ENCODE measurements around the gene ZNF773.
A peak's percentile ranks its signal among the peaks of the same experiment; 100 is the strongest.
"Not testable (repeated sequence)": the region's sequence is repeated elsewhere in the genome, so short reads cannot be mapped to it uniquely, and the experiment has no call there.

ZNF773 gene

GRCh38 chr19:57499680-57500395 lies at the start of gene ZNF773:
Gene ZNF773 (plus strand): TSS chr19:57499938. CDS start chr19:57500081, 143 bp downstream.
- H4K20me1 ChIP-seq (ENCODE audit: insufficient read depth, low read length); H3K4me1 ChIP-seq (ENCODE audit: low read length); H3K9me3 ChIP-seq (ENCODE audit: insufficient read depth, low read length); H3K27me3 ChIP-seq (ENCODE audit: low read depth, low read length); H2AFZ ChIP-seq (ENCODE audit: low read depth, low read length): not testable (repeated sequence)
- H3K9ac ChIP-seq (ENCODE audit: low read length), result peak within 1 kb of the TSS; percentile 78
- peak within 1 kb of the TSS; percentile 80 for H3K4me3 ChIP-seq (ENCODE audit: low read length)
- peak within 1 kb of the TSS; percentile 80 for H3K4me2 ChIP-seq (ENCODE audit: low read length)
- peak within 1 kb of the TSS; percentile 29; the same call in 1 of the 2 replicates for H3K27ac ChIP-seq (ENCODE audit: low read length)
- H3K36me3 ChIP-seq (replicated peaks; ENCODE audit: low read depth, low read length), result peaks cover 40% of the 10 kb centered on the region
- H3K79me2 ChIP-seq (ENCODE audit: low read length), result peaks cover 33% of the 10 kb centered on the region

DNA sequence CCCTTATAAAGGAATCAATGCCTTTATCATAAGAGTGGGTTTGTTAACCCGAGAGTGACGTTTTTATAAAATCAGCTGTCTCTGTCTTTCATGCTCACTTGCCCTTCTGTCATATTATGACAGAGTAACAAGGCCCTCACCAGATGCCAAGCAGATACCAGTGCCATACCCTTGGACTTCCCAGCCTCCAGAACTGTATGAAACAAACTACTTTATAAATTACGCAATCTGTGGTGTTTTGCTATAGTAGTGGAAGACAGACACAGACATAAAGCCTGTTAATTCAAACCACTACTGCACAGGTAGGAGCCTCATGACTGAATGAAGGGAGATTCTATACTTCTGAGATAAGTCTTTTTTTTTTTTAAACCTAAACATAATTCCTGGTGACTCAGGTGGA lies 47.4 kb upstream of the ZNF773 start:
- H2AFZ ChIP-seq (ENCODE audit: low read depth, low read length), result no peak overlapping the region
- H3K79me2 ChIP-seq (ENCODE audit: low read length), result no peaks in the 10 kb centered on the region; the same call in none of the 2 replicates
- no peaks in the 10 kb centered on the region for H3K27me3 ChIP-seq (ENCODE audit: low read depth, low read length)
- H3K4me2 ChIP-seq (ENCODE audit: low read length), result no peak overlapping the region
- no peaks in the 10 kb centered on the region for H4K20me1 ChIP-seq (ENCODE audit: insufficient read depth, low read length)
- no peak overlapping the region for H3K27ac ChIP-seq (ENCODE audit: low read length)
- H3K9ac ChIP-seq (ENCODE audit: low read length), result no peak overlapping the region
- H3K9me3 ChIP-seq (ENCODE audit: insufficient read depth, low read length), result no peaks in the 10 kb centered on the region
- no peak overlapping the region for H3K4me3 ChIP-seq (ENCODE audit: low read length)
- H3K36me3 ChIP-seq (replicated peaks; ENCODE audit: low read depth, low read length), result peaks cover 18% of the 10 kb centered on the region
- no peak for TF ChIP-seq EZH2phosphoT487 (IDR thresholded peaks at IDR 0.05; ENCODE audit: low read depth)
- TF ChIP-seq CTCF (IDR thresholded peaks at IDR 0.05; ENCODE audit: low read depth, low read length), result no peak
- no peaks in the 10 kb centered on the region for H3K4me1 ChIP-seq (ENCODE audit: low read length)

DNA sequence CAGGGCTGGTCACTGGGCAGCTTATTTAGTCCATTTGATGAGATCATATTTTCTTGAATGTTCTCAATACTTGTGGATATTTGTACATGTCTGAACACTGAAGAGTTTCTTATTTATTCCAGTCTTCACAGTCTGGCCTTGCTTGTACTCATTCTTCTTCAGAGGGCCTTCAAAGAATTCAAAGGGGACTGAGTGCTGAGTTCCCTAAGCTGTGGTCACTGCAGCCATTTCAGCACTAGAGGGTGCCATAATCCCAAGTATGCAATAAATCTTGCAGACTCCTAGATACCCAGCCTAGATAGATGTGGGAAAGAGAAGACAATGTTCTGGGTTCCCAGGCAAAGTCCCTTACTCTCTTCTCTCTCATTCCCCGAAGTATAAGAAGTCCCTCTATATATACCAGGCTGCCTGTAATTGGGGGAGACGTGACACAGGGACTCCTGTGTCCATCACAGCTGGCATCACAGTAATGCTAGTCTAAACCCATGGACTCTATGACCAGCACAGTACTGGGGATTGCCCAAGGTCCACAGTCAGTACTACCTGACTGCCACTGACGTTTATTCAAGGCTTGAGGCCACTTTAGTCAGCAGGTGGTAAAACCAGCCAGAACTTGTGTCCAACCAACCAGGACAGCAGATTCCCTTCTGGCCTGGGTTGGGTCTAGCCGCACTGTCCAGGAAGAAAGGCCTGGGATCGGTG lies 33.9 kb upstream of the ZNF773 start:
- Histone ChIP-seq H3K9me3 (ENCODE audit: insufficient read depth, low read length) (peaks cover 13% of the 10 kb centered on the region; the same call in 1 of the 2 replicates), H3K27ac (ENCODE audit: low read length) (no peak overlapping the region)

DNA sequence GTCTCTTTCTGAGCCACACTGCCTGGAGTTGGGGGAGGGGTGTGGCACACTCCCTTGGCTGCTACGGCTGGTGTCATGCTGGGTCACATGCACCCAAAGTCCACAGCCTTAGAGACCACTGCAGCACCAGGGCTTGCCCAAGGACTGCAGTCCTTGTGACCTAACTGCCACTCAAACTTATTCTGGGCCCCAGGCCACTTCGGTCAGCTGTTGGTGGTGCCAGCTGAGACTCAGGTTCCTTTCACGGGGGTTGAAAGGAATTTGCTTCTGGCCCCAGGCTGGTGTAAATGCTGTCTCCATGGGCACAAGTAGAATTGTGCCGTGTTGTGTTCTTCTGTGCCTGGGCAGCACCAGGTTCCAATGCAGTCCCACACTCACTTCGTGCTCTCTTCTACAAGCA lies 33.2 kb upstream of the ZNF773 start:
- Histone ChIP-seq H3K27me3 (ENCODE audit: low read depth, low read length) (no peaks in the 10 kb centered on the region), H3K9ac (ENCODE audit: low read length) (no peak overlapping the region), H3K4me1 (ENCODE audit: low read length) (no peaks in the 10 kb centered on the region), H2AFZ (ENCODE audit: low read depth, low read length) (no peak overlapping the region), H3K27ac (ENCODE audit: low read length) (no peak overlapping the region), H3K4me3 (ENCODE audit: low read length) (no peak overlapping the region), H3K79me2 (ENCODE audit: low read length) (0 out of 2 replicates have a peak, but pooled peaks cover 4% of the 10 kb centered on the region), H4K20me1 (ENCODE audit: insufficient read depth, low read length) (no peaks in the 10 kb centered on the region), H3K4me2 (ENCODE audit: low read length) (no peak overlapping the region), H3K36me3 (replicated peaks; ENCODE audit: low read depth, low read length) (peaks cover 26% of the 10 kb centered on the region), H3K9me3 (ENCODE audit: insufficient read depth, low read length) (peaks cover 17% of the 10 kb centered on the region; the same call in 1 of the 2 replicates)
- no peak for TF ChIP-seq EZH2phosphoT487 (IDR thresholded peaks at IDR 0.05; ENCODE audit: low read depth)

More for the DNA sequence above, 33.9 kb upstream of the ZNF773 start:
- Histone ChIP-seq H3K4me3 (ENCODE audit: low read length) (no peak overlapping the region), H3K79me2 (ENCODE audit: low read length) (0 out of 2 replicates have a peak, but pooled peaks cover 4% of the 10 kb centered on the region), H3K9ac (ENCODE audit: low read length) (no peak overlapping the region), H3K36me3 (replicated peaks; ENCODE audit: low read depth, low read length) (peaks cover 20% of the 10 kb centered on the region), H2AFZ (ENCODE audit: low read depth, low read length) (no peak overlapping the region), H3K27me3 (ENCODE audit: low read depth, low read length) (no peaks in the 10 kb centered on the region), H4K20me1 (ENCODE audit: insufficient read depth, low read length) (no peaks in the 10 kb centered on the region), H3K4me1 (ENCODE audit: low read length) (no peaks in the 10 kb centered on the region), H3K4me2 (ENCODE audit: low read length) (no peak overlapping the region)
- TF ChIP-seq EZH2phosphoT487 (IDR thresholded peaks at IDR 0.05; ENCODE audit: low read depth), result no peak
- peak; percentile 91 for TF ChIP-seq CTCF (IDR thresholded peaks at IDR 0.05; ENCODE audit: low read depth, low read length)

DNA sequence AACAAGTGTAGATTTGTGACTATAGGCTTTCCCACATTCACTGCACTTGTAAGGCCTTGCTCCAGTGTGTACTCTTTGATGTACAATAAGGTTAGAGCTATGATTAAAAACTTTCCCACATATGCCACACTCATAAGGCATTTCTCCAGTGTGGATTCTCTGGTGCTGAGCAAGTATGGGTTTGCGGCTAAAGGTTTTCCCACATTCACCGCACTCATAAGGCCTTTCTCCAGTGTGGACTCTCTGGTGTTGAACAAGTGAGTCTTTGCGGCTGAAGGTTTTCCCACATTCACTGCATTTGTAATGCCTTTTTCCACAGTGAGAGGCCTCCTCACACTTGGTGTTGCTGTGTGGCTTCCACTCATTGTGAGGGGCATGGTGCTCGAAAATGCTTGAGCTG lies 26.1 kb upstream of the ZNF773 start:
- Histone ChIP-seq H3K36me3 (replicated peaks; ENCODE audit: low read depth, low read length) (peaks cover 77% of the 10 kb centered on the region), H4K20me1 (ENCODE audit: insufficient read depth, low read length) (no peaks in the 10 kb centered on the region), H3K9ac (ENCODE audit: low read length) (no peak overlapping the region), H2AFZ (ENCODE audit: low read depth, low read length) (no peak overlapping the region), H3K4me3 (ENCODE audit: low read length) (no peak overlapping the region), H3K9me3 (ENCODE audit: insufficient read depth, low read length) (peaks cover 49% of the 10 kb centered on the region), H3K79me2 (ENCODE audit: low read length) (peaks cover 21% of the 10 kb centered on the region), H3K27me3 (ENCODE audit: low read depth, low read length) (no peaks in the 10 kb centered on the region), H3K4me1 (ENCODE audit: low read length) (peaks cover 10% of the 10 kb centered on the region; the same call in 1 of the 2 replicates), H3K4me2 (ENCODE audit: low read length) (no peak overlapping the region), H3K27ac (ENCODE audit: low read length) (no peak overlapping the region)
- no peak for TF ChIP-seq CTCF (IDR thresholded peaks at IDR 0.05; ENCODE audit: low read depth, low read length)
- TF ChIP-seq EZH2phosphoT487 (IDR thresholded peaks at IDR 0.05; ENCODE audit: low read depth), result no peak

Measured in OCI-LY3 (cell line).